Hematopoietic multipotent progenitor cell treated with erythropoietin and hydrocortisone succinate and interleukin-3 and kit ligand, for 8 days (in vitro differentiated cells): ENCODE measurements around the gene LARP4.
"Not testable (repeated sequence)": the region's sequence is repeated elsewhere in the genome, so short reads cannot be mapped to it uniquely, and the experiment has no call there.

Source experiments
- DNase-seq: peaks from one replicate; pipeline ENCODE4 v3.0.0-alpha.2; 2015

The LARP4 gene

DNA sequence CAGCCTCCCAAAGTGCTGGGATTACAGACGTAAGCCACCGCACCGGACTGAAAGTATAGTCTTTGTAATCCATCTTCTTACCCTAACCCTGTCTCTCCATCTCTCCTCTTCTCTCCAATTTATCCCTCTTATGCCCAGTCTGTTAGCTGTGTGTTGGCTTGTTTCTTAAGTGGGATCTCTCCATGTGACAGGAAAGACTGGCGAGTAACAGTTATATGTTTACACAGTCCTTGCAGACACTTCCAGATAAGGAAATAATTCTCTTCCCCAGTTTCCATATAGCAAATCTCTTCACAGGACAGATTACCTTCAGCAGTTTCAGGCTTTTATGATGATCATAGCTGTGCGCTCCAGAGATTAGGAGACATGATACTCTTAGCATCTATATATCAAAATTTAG, 88.1 kb downstream of the LARP4 start:
- no peak for DNase-seq

DNA sequence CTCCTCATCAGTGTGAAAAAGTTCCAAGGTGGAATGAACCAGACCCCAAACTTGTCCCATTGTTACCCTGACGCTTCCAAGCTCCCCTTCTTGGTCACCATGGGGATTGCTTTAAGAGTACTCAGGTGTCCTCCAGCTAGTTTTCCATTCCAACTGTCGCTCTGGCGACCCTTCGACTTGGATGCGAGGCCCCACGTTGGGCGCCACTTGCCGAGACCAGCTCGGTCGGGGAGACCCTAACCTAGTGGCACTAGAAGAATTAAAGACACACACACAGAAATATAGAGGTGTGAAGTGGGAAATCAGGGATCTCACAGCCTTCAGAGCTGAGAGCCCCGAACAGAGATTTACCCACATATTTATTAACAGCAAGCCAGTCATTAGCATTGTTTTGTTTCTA, 97.4 kb downstream of the LARP4 start:
- not testable (repeated sequence) for DNase-seq

DNA sequence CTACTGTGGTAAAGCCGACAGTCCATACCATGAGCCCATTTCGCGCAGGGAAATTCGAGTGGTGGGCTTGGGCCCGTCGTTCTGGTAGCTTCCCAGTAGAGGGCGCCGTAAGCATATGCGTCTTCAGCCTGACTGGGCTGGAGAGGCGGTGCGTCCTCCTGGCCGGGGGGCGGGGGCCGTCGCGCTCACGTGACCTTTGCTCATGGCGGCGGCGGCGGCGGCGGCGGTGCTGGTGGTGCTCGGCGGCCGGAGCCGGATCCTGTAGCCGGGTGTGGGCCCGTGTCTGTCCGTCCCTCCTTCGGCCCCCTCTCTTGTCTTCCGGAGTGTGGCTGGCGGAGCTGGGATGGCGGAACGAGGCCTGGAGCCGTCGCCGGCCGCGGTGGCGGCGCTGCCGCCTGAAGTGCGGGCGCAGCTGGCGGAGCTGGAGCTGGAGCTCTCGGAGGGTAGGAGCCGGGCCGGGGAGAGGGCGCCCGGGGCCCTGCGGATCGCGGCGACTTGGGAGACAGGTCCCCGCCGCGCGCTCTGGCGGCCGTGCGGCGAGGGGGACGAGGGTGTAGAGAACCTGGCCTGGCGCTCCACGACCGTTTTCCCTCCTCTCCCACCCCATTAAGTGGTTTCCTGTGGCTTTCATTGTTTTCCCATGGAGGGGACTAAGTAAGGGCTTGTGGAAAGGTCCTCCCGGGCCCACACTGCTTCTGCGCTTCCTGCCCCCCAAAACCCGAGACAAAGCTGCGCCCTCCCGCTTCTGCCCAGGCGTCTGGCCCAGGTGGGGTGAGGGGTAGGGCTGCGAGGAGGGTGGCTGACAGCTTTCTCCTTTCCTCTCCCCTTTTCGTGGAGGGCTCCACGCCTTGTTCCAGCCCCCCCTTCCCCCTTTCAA, 104.4 kb downstream of the LARP4 start, which contains the start of gene DIP2B:
Gene DIP2B (plus strand): TSS at position 188 of the 877 bp plus-strand sequence. CDS start 156 bp downstream, at position 344.
- DNase-seq = peak; percentile 90

DNA sequence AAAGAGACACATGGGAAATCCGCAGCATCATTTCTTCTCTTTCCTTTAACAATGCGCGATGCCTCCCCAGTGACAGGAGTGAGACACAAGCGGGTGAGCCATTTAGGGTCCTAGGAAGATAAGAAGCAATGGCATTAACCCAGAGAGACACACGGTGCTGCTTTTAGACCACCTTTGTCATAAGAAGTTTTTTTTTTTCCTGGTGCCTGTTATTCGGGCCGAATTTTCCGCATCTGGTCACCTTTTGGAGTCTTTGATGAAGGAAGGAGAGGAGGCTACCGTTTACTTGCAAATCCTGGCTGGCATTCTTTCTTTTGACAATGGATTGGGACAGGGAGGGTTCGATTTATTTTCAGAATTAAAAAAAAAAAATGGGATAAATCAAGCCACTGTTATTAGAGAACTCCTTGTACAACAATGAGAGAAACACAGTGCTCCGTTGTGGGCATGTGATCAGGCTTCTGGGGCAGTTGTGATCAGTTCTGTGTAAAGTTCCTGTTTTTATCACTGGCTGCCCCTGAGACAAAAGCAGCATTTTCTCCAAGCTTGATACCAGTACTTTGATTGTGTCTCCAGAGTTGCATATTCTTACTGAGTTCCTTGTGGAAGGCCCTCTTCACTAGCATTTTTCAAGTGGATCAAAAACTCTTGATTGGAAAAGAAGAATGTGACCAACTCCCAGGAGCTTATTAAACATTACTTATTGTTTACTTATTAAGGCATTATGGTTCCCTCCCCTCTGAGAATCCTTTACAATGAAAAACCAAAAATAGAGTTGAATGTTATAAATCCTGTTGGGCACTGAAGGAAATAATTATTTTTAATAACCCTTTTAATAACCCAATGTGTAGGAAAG, 105.2 kb downstream of the LARP4 start:
- DNase-seq = peak; percentile 51

DNA sequence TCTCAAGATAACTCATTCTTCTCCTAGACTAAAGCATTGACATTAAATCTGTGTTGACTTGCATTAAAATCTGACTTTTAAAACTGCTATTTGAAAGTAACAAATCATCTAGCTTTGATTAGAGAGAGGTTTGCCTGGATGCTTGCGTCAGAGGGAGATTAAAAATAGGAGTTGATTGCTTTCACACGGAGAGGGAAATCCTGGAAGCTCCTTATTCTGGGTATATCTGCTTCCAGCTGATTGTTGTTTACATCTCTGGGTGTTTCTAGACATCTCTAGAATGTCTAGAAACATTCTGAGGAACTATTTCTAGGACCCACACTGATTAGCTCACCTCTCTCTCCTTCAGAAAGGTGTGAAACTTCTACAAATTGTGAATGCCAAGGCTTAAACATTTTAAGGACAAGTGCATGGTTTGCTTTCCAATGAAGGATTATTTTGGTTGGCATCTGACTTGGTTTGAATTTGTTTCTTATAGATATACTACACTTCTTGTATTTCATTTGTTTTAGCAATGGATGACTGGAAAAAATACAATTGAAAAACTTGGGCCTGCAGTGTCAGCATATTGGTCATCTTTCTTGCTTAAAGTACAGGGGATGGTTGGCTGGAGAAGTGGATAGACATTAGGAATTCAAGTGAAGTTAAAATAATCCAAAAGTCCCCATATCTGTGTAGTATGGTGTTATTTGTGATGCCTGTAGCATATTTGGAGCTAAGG, 106.2 kb downstream of the LARP4 start:
- no peak for DNase-seq

DNA sequence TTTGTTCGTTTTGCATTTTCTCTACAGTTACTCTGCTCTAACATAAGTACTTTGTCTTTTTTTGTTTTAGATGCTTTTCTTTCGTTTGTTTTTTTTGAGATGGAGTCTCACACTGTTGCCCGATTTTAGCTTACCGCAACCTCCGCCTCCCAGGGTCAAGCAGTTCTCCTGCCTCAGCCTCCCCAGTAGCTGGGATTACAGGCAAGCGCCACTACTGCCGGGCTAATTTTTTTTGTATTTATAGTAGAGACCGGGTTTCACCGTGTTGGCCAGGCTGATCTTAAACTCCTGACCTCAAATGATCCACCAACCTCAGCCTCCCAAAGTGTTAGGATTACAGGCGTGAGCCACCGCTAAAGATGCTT, 106.8 kb downstream of the LARP4 start:
- no peak for DNase-seq

DNA sequence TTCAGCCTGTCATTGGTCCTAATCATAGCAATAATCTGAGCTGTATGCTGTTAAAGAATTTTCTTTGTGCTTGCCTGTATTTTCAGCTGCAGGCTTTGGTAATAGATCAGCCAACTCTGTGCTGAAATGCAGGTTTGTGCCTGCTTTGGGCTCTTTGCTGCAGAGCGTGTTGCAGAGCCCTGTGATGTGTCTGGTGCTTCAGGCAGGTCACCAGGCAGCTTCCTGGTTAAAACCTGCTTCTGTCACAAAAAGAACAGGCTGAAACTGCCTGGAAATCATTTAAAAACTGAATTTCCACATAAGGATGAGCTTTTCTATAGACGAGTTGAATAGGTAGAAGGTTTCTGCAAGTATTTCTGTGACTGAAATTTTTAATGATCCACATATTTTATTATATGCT, 107.2 kb downstream of the LARP4 start:
- no peak for DNase-seq

DNA sequence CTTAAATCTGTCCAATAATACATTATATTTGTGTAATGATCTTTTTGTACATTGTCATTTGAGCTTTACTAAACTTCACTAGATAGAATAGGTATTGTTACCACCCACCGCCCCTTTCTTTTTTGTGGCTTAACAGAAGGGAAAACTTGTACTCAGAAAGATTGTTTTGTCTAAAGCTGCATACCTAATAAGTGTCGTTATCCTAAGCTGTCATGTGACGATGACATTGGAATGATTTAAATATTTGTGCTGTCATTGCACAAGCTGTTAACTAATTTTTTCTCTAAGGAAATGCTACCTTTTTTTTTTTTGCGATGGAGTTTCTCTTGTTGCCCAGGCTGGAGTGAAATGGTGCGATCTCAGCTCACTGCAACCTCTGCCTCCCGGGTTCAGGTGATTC, 107.7 kb downstream of the LARP4 start:
- DNase-seq = no peak

DNA sequence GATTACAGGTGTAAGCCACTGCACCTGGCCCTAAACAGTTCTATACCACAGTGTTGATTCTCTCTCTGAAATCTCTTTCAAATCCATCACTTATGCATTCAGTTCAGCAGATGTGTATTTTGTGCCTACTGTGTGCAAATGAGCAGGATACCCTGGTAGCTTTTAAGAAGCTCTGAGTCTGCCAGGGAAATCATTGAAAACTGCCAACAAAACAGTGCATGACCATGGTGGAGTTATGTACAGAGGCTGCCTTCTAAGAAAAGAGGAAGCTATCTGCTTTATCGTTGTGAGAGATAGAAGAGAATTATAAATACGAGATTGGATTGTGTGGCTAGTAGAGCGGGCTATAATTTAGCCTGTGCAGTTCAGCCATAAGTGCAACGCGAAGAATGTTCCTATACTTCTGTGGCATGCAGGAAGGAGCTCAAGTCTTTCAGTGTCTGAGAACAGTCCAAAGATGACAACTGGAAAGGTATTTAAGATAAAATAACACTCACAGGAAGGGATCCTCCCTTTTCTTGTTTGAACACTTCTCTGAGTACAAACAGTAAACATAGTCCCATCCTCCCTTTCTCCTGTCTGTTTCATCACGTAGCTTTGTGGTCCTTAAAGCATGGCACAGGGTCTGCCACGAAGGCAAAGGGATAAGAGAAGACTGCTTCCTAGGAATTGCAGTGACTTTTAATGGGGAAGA, 108.4 kb downstream of the LARP4 start:
- DNase-seq = no peak

DNA sequence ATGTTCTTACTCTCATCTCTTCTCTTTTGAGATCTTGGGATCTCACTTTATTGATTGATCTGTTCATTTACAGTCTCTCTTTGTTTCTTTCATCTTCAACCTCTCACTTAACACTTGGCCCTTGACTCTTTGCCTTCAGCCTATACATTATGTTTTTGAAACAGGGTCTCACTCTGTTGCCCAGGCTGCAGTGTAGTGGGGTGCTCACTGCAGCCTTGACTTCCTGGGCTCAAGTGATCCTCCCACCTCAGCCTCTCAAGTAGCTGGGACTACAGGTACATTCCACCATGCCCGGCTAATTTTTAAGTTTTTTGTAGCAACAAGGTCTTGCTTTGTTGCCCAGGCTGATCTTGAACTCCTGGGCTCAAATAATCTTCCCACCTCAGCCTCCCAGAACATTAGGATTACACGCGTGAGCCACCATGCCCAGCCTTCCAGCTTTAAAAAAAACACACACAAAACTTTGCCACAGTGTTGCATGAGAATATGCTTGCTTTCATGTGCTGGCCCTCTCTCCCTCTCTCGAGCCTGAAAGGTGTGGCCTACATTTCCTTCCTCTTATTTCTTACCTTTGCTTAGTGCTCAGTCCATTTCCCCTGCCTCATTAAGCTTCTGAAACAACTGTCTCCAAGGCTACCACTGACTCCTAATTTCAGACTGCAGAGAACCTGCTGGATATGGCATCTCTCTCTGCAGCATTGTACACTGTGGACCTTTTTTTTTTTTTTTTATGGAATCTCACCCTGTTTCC, 114.0 kb downstream of the LARP4 start:
- DNase-seq = no peak

DNA sequence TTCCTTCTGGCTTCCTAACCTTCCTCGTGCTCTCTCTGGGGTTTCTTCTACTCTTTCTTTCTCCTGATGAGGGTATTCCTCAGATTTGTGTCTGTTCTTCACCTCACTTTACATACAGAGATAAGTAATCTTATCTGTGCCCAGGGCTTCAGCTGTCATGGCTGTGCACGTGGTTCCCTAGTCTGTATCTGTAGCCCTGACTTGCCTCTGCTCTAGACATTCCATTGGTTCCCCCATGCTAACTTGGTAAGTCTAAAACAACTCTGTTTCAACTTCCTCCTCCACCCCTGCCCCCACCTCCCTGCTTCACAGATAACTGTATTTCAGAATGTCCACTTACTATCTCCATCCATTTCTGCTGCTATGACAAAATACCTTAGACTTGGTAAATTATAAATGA, 114.9 kb downstream of the LARP4 start:
- peak; percentile 35 for DNase-seq

DNA sequence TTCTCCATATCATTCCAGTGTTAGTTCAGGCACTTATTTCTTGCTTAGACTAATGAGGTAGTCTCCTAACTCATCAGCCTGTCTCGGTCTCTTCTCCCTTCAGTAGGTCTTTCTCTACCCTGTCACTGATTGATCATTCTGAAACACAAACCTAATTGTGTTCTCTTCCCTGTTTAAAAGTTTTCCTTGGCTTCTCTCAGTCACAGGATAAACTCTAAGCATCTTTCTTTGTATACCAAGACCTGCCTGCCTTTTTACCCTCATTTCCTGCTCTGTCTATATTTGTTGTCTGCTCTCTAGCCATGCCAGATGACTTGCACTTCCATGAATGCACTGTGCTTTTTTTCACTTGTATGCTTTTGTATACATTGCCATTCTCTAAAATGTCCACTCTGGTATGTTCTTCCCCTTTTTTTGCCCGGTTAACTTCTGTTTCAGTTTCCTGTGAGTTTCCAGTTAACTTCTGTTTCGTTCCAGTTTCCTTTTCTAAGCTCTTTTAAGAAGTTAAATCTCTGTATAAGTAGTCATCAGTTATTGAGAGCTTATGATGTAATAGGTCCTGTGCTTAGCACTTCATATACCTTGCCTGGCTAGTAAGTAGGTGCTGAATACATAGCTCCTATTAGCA, 116.8 kb downstream of the LARP4 start:
- DNase-seq = peak; percentile 35

DNA sequence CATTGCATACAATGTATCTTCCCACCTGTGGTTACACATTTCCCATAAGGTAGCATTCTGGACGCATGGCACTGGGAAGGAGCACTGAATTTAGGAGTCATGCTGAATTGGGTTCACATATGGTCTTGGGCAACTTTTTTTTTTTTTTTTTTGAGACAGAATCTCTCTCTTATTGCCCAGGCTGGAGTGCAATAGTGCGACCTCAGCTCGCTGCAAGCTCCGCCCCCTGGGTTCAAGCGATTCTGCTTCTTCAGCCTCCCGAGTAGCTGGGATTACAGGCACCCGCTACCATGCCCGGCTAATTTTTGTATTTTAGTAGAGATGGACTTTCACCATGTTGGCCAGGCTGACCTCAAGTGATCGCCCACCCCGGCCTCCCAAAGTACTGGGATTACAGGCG, 117.4 kb downstream of the LARP4 start:
- no peak for DNase-seq

DNA sequence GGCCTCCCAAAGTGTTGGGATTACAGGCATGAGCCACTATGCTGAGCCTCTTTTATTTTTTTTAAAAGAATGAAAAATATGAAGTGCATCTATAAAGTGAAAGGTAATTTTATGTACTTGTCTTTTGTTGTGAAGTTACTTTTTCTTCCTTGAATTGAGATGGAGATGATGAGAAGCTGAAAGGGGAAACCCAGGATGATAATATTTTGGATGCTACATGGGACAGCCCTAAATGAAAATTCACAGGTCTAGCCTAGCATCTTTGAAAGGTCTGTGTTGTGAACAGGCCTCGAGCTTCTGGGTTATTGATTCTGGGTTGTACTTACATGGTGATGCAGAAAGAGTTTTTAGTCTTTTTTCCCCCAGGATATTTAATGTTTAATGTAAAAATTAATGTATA, 118.7 kb downstream of the LARP4 start:
- no peak for DNase-seq

DNA sequence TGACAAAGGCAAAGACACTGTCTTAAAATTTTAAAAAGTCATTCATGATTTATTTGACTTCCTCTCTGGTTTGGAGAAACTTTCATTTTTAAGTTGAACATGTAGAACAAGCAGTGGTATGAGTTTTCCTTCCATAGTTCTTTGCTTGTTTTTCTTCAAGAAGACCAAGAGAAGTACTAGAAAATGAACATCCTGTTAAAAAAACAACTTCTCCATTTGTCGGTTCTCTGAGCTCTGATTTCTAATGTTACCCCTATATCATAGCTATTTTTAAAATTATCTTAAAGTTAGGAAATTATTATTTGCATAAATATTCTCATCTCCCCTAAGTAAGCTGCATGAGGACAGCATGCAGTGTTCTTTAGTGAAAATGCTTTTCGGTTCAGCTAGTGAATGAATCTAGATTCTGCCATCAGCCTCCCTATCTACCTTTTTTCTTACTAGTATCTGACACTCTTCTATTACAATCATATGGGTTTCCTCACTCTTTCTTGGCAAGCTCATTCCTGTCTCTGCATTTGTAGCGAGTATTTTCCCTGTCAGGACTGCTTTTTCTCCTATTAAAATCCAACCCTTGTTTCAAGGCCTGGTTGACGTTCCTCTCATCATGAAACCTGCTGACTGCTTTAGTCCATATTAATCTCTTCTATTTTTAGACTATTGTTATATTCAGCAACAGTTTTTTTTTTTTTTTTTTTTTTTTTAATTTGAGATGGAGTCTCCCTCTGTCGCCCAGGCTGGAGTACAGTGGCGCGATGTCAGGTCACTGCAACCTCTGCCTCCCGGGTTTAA, 119.9 kb downstream of the LARP4 start:
- DNase-seq = no peak

DNA sequence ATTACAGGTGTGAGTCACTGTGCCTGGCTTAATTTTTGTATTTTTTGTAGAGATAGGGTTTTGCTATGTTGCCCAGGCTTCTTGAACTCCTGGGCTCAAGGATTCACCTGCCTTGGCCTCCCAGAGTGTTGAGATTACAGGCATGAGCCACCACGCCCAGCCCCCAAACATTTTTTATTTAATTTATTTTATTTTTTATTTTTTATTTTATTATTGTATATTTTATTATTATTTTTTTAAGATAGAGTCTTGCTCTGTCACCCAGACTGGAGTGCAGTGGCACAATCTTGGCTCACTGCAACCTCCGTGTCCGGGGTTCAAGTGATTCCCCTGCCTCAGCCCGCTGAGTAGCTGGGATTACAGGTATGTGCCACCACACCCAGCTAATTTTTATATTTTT, 121.1 kb downstream of the LARP4 start:
- not testable (repeated sequence) for DNase-seq

DNA sequence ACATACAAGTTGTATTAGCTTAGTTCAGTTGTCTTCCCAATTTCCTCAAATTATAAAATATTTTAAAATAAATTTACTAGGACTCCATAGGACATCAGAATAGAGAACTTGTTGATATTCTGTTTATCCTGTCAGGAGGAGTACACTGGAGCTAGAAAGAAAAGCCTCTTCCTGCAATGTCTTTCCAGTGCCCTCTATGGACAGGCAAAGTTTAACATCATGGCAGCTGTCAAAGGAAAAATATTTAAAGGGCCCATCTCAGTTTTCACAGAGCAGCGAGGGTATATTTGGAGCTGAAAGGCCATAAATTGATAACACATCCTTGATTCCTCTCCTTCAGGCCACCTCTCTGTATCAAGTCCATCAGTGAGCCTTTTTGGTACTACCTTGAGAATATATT, 123.1 kb downstream of the LARP4 start:
- no peak for DNase-seq

DNA sequence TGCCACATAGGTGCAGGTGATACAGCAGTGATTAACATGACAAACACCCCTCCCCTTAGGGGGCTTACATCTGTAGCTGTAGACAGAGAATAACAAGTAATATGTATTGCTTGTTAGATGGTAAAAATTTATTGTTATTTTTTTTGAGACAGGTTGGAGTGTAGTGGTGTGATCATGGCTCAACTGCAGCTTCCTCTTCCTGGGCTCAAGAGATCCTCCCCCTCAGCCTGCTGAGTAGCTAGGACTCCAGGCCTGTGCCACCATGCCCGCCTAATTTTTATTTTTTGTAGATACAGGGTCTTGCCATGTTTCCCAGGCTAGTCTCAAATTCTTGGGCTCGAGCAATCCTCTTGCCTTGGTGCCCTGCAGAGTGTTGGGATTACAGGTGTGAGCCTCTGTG, 123.9 kb downstream of the LARP4 start:
- DNase-seq = no peak

DNA sequence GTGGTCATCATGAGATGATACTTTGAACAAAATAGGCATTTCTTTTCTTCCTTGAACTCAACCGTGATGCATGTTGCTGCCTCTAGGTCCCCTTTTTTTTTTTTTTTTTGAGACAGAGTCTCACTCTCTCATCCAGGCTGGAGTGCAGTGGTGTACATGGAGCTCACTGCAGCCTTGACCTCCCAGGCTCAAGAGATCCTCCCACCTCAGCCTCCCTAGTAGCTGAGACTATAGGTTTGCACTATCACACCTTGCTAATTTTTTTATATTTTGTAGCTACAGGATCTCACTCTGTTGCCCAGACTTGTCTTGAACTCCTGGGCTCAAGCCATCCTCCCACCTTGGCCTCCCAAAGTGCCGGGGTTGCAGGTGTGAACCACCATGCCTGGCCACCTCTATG, 124.7 kb downstream of the LARP4 start:
- DNase-seq = no peak

DNA sequence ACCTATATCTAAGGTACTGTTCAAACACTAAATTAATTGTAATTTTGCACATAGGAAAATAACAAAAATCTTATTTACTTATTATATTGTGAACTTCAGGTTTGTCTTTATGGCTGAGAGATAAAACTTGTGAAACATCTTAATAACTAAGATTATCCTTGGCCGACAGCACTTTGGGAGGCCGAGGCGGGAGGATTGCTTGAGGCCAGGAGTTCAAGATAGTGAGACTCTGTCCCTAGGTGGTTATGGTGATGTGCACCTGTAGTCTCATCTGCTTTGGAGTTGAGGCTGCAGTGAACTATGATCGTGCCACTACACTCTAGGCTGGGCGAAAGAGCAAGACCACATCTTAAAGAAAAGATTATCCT, 126.7 kb downstream of the LARP4 start:
- DNase-seq = no peak

DNA sequence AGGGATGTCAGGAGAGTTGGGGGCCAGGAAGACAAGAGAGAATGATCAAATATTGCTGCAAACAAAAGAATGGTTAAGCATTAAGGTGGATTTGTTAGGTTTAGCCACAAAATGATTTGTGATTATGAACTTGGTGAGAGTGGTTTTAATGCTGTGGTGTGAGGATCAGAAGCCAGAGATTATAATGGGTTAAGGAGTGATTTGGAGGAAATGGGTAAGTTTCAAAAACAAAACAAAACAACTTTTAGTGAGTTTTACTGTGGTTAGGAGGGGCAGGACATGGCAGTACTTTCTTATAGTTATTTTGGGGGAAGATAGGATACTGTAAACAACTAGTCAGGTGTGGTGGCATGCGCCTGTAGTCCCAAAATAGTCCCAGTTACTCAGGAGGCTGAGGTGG, 128.1 kb downstream of the LARP4 start:
- DNase-seq = no peak
